GM18519 (cell line): Measurements from ENCODE around the gene YIF1B.
"Not testable (repeated sequence)": the region's sequence is repeated elsewhere in the genome, so short reads cannot be mapped to it uniquely, and the experiment has no call there.

Experiments used
- ATAC-seq: cut with Tn5 transposase; IDR thresholded peaks from one replicate; pipeline ENCODE4 v1.9.1; 2021; ENCODE audit warnings: mild to moderate bottlenecking, moderate library complexity; ENCODE audit not compliant: unreplicated experiment, low FRiP score

The YIF1B gene

DNA sequence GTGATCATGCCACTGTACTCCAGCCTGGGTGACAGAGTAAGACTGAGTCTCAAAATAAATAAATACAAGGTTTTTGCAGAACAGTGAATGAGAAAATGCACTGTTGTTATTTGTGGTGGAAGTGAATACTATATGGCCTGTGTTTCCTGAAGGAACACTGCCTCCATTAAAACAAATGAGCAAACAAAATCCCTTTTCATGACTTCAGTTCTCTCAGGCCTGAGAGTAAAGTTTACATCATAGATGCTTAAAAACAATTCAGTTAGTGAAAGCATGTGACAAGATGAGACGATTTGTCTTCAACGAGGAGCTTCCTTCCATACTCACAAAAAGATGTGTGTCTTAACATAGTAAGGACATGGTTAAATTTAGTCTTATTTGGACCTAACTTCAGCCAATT lies 37.0 kb downstream of the YIF1B start:
- no peak for ATAC-seq

DNA sequence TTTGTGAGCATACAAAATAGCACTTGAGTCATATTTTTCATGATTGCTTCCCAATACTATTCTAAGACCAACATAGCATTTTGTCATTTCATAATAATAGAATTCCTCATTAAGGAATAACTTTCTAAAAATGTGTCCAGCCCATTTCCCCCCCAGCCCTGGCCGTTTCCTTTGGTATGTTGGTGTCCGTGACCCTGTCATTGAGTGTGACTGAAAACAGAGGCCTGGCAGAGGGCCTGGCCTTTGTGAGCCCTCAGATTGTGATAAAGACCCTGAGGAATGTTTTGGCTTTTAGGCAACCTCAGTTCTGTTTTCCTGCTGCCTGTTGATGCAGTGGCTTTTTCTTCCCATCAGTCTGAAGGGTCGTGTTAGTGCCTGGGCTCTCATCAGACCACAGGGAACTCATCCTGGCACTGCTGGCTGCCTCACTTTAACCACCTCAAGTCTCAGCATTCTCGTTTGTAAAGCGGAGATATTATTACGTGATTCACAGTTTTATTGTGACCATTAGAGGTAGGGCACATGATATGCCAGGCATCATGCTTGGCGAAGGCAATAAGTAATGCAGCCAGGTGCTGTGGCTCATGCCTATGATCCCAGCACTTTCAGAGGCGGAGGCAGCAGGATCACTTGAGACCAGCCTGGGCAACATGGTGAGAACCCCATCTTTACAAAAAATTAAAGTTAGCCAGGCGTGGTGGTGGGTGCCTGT lies 37.6 kb downstream of the YIF1B start:
- ATAC-seq = no peak

DNA sequence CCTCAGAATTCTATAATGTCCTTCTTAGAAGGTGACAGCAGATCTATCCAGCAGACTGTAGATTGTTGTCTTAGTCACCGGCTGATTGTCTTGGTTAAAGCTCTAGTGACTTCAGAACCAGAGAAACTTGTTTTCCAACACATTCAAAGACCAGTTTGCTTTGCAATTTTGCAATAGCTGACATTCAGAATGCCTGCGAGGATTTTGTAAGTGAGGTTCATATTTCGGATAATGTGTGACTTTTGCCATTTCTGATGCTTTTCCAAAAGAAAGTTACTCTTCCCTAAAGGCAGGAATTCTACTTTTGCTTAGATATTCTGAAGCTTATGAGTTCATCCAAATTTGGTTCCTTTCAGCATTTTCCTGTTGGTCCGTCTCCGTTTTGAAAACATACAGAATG lies 38.2 kb downstream of the YIF1B start:
- ATAC-seq = no peak

DNA sequence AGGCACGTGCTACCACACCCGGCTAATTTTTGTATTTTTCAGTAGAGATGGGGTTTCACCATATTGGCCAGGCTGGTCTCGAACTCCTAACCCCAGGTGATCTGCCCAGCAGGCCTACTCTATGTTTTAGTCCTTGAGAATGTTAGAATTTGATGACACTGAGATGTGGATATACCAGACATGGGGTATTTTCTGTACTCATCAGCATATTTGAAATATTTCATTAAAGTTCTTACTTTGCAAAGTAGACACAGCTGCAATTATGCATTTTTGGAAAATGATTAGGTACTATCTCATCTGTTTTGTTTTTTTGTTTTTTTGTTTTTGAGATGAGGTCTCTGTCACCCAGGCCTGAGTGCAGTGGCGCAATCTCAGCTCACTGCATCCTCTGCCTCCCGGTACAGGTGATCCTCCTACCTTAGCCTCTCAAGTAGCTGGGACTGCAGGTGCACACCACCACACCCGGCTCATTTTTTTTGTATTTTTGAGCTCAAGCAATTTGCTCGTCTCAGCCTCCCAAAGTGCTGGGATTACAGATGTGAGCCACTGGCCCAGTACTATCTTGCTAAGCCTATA lies 38.7 kb downstream of the YIF1B start:
- no peak for ATAC-seq

DNA sequence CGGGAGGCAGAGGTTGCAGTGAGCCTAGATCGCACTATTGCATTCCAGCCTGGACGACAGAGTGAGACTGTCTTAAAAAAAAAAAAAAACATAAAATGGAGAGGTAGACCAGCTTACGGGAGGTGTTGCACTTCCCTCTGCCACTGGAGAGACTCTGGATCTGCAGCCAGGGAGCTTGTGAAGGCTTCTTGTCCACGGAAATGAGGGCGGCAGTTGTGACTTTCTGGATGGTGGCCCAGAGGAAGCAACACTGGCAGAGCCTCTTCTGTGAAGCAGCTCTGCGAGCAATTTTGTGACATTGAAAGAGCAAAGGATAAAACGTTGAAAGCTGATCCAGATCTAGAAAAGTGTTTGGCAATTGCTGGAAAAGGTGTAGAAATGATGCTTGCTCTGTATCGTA lies 41.0 kb downstream of the YIF1B start:
- ATAC-seq = no peak

DNA sequence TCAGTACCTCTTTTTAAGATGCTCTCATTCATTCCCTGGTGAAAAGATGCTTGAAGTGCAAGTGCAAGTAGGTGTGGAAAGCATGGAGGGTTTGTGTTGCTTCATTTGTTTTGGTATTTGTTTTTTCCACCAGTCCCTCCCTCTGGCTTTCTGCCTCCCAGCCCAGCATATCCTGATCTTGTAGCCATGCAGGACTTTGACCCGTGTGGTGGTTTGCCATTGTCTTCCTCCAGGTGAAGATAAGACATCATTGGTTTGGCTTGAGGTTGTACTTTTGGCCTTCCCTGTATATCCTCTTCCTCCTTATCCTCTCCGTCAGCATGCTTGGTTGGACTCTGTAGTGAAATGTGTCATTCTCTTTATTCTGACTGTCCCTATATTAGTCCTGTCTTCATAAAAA lies 42.2 kb downstream of the YIF1B start:
- no peak for ATAC-seq

DNA sequence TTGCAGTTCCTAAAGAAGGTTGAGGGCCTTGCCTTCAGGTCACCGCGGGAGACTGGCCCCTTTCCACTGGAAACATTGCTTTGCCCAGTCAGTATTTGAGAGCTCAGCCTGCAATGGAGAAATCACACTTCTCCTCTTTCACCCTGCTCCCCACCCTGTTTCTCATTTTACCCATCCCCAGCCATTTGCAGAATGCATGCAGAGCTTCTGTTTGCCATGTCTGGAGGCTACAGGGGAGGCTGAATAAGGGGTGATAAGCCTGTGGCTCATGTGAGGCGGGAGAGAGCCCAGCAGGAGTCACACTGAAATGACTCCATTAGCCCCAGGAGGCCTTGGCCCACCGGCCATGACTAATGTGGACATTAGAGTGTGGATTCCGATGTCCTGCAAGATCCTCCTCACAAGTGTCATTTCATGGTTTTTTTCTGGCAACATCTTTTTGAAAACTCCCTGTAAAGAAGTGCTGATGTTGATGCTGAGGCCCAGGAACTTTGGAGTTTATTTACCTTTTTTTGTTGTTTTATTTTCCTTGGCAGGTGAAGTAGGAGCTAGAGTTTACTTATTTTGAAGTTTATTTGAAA lies 45.1 kb downstream of the YIF1B start:
- ATAC-seq = no peak

DNA sequence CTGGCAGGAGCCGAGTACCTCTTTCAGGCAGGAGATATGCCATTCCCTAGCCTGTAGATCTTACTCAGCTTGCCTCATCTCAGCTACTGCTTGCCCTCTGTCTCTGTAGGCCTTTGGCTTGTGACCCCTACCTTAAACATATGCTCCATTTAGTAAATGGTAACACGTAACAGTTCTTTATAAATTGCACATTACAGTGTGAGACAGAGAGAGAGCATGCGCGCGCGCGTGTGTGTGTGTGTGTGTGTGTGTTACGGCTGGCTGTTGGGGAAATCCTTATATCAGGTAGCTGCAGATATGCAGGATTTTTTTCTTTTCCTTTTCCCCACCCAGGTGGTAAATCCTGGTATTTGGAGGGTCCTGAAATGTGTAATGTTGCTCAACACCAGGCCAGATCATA lies 47.2 kb downstream of the YIF1B start:
- no peak for ATAC-seq

DNA sequence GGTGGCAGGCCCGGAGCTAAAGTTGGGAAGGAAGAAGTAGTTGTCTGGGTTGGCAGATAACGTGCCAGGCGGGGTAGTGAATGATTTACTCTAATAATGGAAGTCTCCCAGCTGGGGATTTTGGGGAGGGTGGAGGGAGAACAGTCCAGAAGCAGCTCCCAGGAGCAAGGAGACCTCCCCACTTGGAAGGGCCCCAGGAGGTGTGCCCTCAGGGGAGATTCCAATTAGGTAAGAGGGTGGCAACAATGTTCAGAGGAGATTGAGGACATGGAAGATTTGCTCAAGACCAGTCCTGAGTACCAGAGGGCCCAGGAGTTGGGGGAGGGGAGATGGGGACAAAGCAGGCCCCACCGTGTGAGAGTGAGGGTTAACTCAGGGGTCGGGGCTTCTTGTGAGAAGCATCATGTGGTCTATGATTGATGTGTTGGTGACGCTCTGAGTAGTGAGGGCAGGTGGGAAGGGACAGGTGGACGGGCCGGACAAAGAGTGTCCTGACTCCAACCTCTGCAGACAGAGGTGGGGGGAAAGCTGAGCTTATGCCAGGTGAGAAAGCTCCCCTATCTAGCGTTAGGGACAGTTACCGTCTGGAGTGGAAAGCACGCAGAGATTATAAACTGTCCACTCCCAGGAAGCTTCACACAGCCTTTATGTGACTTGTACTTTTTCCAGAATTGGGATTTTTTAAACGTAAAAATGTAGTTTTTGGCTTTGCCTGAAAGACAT lies 47.8 kb downstream of the YIF1B start:
- ATAC-seq = no peak

DNA sequence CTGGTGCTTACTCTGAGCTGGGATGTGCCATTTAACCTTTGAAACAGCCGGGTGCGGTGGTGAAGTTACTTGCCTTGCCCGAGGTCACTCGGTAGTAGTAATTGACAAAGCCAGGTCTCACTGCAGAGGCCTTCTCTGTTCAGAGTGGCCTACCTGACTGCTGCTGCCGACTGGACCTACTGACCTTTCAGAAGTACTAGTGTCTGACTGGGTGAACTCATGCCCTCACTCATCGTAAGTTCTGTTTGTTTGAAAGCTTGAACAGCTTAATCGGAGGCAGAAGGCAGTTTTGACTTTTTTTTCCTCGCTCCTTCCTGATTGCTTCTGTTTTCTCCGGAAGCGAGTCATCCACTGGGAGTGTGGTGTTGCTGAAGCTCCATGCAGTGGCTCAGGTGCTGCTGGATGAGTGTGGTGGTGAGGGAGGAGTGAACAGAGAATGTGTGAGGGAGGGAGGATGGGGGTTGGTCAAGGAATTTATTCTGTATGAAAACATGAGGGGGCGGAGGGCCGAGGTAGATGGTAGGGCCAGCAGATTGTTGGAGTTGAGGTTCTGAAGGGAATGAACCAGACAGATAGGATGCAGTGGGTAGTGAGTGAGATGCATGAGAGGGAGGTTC lies 48.7 kb downstream of the YIF1B start:
- ATAC-seq = no peak

DNA sequence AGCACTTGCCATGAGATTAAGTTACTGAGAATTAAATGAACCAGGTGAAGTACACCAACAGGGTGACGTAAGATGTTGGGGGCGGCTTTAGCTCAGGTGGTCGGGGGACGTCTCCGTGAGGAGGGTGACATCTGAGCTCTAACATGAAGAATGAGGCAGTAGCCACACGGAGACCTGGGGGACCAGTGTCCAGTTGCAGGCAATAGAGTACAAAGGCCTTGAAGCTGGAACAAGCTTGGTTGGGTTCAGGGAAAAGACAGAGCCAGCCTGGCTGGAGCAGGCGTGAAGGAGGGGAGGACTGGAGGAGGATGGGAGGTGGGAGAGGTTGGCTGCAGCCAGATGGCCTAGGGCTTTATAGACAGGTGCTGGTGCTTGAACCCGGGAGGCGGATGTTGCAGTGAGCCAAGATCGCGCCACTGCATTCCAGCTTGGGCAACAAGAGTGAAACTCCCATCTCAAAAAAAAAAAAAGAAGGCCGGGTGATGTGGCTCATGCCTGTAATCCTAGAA lies 49.8 kb downstream of the YIF1B start:
- ATAC-seq = no peak

DNA sequence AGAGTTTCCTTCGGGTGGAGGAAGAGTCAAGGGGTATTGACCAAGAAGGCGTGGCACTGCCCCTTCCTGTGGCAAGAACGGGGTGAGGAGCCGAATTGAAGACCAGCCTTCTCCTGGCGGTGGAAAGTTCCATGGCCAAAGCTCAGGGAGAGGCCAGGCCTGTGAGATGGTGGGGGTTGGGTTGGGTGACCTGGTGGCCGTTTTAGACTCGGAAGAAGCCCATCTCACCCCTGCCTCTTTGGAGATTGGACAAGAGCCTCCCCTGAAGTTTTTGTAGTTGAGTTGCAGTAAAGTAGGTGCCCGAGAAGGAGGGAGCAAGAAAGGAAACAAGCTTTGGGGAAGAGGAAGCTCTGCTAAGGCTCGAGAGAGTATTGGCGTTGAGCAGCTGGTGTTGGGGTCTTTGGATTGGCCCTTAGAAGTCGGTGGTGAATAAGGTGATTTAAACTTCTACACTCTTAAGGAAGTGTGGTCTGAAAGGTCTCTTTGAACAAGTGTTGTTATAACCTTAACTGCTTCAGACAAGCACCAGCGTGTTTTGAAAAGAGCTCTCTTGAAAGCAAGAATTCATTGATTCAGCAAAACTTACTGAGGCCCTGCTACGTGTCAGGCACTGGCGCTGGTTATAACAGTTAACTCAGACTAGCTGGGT lies 50.4 kb downstream of the YIF1B start:
- ATAC-seq = no peak

DNA sequence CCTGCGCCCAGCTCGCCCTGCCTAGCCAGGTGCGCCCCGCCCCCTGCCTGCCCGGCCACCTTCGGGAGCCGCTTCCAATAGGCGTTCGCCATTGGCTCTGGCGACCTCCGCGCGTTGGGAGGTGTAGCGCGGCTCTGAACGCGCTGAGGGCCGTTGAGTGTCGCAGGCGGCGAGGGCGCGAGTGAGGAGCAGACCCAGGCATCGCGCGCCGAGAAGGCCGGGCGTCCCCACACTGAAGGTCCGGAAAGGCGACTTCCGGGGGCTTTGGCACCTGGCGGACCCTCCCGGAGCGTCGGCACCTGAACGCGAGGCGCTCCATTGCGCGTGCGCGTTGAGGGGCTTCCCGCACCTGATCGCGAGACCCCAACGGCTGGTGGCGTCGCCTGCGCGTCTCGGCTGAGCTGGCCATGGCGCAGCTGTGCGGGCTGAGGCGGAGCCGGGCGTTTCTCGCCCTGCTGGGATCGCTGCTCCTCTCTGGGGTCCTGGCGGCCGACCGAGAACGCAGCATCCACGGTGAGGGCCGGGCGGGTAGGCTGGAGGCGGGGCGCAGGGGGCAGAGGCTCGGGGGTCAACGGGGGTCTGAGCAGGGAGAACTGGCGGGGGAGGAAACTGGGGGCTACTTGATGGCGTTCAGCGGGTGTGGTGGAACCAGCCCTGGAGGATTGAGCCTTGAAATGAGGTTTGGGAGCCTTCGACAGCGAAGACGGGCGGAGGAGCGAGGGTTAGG lies 51.1 kb downstream of the YIF1B start, which contains the start of gene SPINT2:
Gene SPINT2 (plus strand): TSS at position 88 of the 727 bp plus-strand sequence. CDS start 320 bp downstream, at position 408.
- ATAC-seq = no peak

DNA sequence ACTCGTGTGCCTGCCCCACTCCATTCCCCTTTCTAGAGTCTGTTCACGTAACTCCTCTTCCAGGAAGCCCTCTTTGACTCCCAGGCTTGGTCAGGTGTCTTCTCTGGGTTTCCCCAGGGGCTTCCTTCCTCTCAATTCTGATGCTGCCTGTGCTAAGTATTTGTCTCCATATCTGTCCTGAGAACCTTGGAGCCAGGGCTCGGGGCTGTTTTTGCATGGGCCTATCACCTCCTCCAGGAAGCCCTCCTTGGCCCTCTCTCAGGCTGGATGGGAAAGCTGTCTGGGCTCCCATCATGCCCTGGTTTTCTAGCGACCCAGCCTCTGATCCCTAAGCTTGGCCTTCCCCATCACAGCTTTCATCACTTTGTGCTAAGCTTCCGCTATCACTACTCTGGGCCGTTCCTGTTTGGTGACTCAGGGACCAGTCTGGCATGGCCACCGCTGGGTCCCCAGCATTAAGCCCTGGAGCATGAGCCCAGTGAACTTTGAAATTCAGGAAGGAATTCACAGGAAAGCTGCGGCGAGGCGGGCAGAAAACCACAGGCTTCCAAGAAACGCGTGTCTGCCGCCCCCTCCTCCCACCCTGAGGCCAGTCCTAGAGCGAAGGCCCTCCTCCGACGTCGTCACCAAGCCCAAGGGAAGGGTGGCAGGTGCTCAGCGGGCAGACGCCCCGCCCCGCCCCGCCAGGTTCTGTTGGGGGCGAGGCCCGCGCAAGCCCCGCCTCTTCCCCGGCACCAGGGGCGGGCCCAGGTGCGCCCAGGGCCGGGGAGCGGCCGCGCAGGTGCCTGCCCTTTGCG lies 51.9 kb downstream of the YIF1B start:
- no peak for ATAC-seq

DNA sequence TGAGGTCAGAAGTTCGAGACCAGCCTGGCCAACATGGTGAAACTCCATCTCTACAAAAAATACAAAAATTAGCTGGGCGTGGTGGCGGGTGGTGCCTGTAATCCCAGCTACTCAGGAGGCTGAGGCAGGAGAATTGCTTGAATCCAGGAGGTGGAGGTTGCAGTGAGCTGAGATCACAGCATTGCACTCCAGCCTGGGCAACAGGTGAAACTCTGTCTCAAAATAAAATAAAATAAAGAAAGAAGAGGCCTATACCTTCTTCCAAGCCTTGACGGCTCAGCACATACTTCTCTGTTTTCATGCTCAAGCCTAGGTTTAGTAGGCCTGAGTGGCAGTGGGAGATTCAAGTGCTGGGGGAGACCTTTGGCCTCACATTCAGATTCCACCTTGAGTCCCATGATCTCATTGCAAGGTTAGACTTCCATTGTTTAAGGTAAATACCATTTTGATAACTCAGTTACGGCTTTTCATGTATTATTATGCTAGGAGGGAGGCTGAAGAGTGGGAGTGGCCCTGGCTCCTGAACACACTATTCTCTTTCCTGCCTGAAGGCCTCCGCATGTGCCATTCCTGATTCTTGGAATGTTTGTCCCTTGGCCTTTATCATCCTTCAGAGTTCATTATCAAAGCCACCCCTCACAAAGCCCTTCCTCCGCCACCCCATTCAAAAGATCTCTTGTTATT lies 53.0 kb downstream of the YIF1B start:
- no peak for ATAC-seq

DNA sequence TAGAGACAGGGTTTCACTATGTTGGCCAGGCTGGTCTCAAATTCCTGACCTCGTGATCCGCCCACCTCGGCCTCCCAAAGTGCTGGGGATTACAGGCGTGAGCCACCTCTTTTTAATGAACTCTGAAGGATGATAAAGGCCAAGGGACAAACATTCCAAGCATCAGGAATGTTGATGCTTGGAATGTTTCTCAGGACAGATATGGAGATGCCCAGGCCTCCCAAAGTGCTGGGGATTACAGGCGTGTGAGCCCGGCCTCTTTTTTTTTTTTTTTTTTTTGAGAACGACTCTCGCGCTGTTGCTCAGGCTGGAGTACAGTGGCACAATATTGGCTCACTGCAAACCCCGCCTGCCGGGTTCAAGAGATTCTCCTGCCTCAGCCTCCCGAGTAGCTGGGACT lies 53.8 kb downstream of the YIF1B start:
- not testable (repeated sequence) for ATAC-seq

DNA sequence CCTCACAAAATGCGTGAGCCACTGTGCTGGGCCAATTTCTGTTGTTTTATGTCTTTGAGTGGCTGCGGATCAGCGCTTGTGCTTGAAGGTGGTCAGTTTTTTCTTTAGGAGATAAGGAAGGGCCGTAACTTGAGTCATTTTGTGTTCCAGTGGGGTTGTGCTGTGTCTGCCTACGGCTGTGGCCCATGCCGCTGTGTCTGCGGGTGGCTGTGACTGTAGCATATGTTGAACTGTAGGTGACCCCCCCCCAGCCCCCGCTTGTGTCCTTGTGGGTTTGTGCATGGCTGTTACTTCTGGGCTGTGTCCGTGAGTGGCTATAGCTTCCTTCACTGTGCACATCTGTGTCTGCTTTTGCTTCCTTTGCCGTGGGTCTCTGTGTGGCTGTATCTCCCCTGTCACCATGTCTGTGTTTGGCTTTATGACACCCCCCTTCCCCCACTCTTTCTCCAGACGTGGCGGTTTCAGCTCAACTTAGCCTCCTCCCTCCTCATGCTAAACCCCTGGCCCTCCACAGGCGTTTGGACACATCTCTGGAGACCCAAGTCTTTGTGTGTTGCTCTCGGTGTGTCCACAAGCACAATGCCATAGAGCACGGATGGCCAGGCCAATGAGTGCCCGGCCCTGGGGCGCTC lies 60.2 kb downstream of the YIF1B start:
- no peak for ATAC-seq

DNA sequence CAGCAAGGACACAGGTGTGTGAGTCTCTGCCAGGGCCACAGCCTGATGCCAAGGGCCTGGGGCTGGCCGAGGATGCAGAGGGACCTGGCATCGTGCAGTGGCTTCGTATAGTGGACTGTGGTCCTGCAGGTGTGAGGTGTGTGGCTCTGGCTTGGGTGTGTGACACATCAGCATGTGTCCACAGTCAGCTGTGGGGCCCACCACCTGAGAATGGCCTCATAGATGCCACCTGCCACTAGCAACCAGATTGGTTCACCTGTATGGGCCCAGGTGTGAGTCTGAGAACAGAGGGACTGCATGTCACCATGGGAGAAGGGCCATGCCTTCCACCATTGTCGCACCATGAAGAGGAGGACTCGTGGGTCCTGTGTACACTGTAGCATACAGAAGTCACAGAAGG lies 62.0 kb downstream of the YIF1B start:
- no peak for ATAC-seq
